ENCODE measurements around the gene BCO1.

The BCO1 gene

GRCh38 chr16:81237282-81237681 is 1.2 kb upstream of the BCO1 start:
- no peak for DNase-seq

GRCh38 chr16:81237942-81238295 is 570 bp upstream of the BCO1 start:
- DNase-seq, result no peak

GRCh38 chr16:81239367-81240121 is 1.1 kb downstream of the BCO1 start:
- no peak for DNase-seq

- DNase-seq, result no peak
These were observed 3.2 kb downstream of the BCO1 start for GRCh38 chr16:81241706-81242105.

GRCh38 chr16:81242977-81243618 is 4.6 kb downstream of the BCO1 start:
- DNase-seq, result no peak

GRCh38 chr16:81243942-81244341 is 5.5 kb downstream of the BCO1 start:
- DNase-seq, result no peak

- no peak for DNase-seq
These were observed 13.4 kb downstream of the BCO1 start for GRCh38 chr16:81251871-81252270.

GRCh38 chr16:81253141-81253540 is 14.7 kb downstream of the BCO1 start:
- no peak for DNase-seq

- DNase-seq, result no peak
These were observed 16.5 kb downstream of the BCO1 start for GRCh38 chr16:81254922-81255526.

GRCh38 chr16:81259916-81260315 is 21.4 kb downstream of the BCO1 start:
- DNase-seq, result no peak

GRCh38 chr16:81261049-81261648 is 22.7 kb downstream of the BCO1 start:
- no peak for DNase-seq

GRCh38 chr16:81263470-81264220 is 25.2 kb downstream of the BCO1 start:
- no peak for DNase-seq

GRCh38 chr16:81264386-81264785 is 25.9 kb downstream of the BCO1 start:
- DNase-seq, result no peak

- DNase-seq, result no peak
These were observed 26.6 kb downstream of the BCO1 start for GRCh38 chr16:81265052-81265451.

- DNase-seq, result peak; percentile 0
These were observed 27.4 kb downstream of the BCO1 start for GRCh38 chr16:81265658-81266451.

GRCh38 chr16:81266680-81267095 is 28.2 kb downstream of the BCO1 start:
- DNase-seq, result no peak

- no peak for DNase-seq
These were observed 30.0 kb downstream of the BCO1 start for GRCh38 chr16:81268509-81268908.

GRCh38 chr16:81273223-81273950 is 34.9 kb downstream of the BCO1 start:
- DNase-seq, result no peak

- no peak for DNase-seq
These were observed 36.6 kb downstream of the BCO1 start for GRCh38 chr16:81275064-81275532.

- DNase-seq, result no peak
These were observed 37.3 kb downstream of the BCO1 start for GRCh38 chr16:81275795-81276194.

GRCh38 chr16:81276323-81276722 is 37.8 kb downstream of the BCO1 start:
- no peak for DNase-seq

Data from NCI-H446 treated with DMSO at 0.1 percent for 48 hours (cell line).